ENCODE results near the gene SLC24A3. TPM values are rescaled to one million over a fixed set of nuclear protein-coding genes. Genes with fewer than 3 reads are reported as not detected.

The SLC24A3 gene
- total RNA-seq, 3 donors from 2014 or later, result 4.3 to 34.9 (median 5.7) TPM

GRCh38 chr20:19745584-19745983 lies 533.1 kb downstream of the SLC24A3 start:
- no peaks in the 10 kb centered on the region for H3K9me3 ChIP-seq
- intact Hi-C loops (cut with DNase I, micrococcal nuclease), result no loop called here
- H3K36me3 ChIP-seq (ENCODE audit: low read depth), result no peaks in the 10 kb centered on the region
- no peak for TF ChIP-seq CTCF (IDR thresholded peaks at IDR 0.05)
- DNase-seq (no peak), ATAC-seq (no peak)
- peaks cover 5% of the 10 kb centered on the region for H3K4me1 ChIP-seq (ENCODE audit: low read depth)
- no peak overlapping the region for H3K4me3 ChIP-seq

DNA sequence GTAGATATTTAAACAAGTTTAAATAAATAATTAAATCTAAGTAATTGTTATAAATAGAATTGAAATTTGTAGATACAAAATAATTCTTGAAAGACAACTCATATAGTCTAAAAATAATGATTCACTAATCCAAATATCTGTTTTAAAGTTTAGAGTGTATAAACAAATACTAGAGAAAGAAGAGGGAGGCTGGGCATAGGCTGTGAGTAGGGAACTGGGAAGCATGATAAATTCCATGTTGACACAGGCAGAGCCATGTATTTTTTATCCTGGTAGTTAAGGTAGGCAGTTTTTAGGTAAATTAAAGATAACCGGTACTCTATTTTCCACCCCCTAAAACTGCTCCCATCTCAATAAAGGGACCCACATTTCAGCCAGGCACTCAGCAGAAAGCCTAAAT lies 534.0 kb downstream of the SLC24A3 start:
- H3K36me3 ChIP-seq (ENCODE audit: low read depth), result no peaks in the 10 kb centered on the region
- no peaks in the 10 kb centered on the region for H3K9me3 ChIP-seq
- no peak overlapping the region for H3K4me3 ChIP-seq
- DNase-seq (no peak), ATAC-seq (no peak)
- intact Hi-C loops (cut with DNase I, micrococcal nuclease), result no loop called here
- no peak for TF ChIP-seq CTCF (IDR thresholded peaks at IDR 0.05)
- H3K4me1 ChIP-seq (ENCODE audit: low read depth), result peaks cover 7% of the 10 kb centered on the region

- Histone ChIP-seq H3K4me3 (no peak overlapping the region), H3K4me1 (ENCODE audit: low read depth) (peaks cover 8% of the 10 kb centered on the region), H3K9me3 (no peaks in the 10 kb centered on the region), H3K36me3 (ENCODE audit: low read depth) (no peaks in the 10 kb centered on the region)
- no peak for ATAC-seq
- intact Hi-C loops (cut with DNase I, micrococcal nuclease), result no loop called here
- no peak for DNase-seq
- TF ChIP-seq CTCF (IDR thresholded peaks at IDR 0.05), result no peak
Measured at GRCh38 chr20:19747903-19748302, 535.5 kb downstream of the SLC24A3 start.

- Histone ChIP-seq H3K36me3 (ENCODE audit: low read depth) (no peaks in the 10 kb centered on the region), H3K4me3 (no peak overlapping the region), H3K4me1 (ENCODE audit: low read depth) (peaks cover 8% of the 10 kb centered on the region), H3K9me3 (no peaks in the 10 kb centered on the region)
- no peak for TF ChIP-seq CTCF (IDR thresholded peaks at IDR 0.05)
- DNase-seq (no peak), ATAC-seq (peak; percentile 74)
- intact Hi-C loops (cut with DNase I, micrococcal nuclease), result no loop called here
Measured at GRCh38 chr20:19748681-19749080, 536.2 kb downstream of the SLC24A3 start.

DNA sequence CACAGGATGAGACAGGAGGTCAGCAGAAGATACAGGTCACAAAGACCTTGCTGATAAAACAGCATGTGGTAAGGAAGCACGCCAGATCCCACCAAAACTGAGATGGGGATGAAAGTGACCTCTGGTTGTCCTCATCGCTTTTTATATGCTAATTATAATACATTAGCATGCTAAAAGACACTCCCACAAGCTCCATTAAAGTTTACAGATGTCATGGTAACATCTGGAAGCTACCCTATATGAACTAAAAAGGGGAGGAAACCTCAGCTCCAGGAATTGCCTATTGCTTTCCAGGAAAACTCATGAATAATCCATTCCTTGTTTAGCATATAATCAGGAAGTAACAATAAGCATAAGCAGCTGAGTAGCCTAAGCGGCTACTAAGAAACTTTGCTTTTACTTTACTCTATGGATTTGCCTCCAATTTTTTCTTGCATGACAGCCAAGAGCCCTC lies 537.2 kb downstream of the SLC24A3 start:
- peak; percentile 27 for ATAC-seq
- no peaks in the 10 kb centered on the region for H3K9me3 ChIP-seq
- no peak for TF ChIP-seq CTCF (IDR thresholded peaks at IDR 0.05)

DNA sequence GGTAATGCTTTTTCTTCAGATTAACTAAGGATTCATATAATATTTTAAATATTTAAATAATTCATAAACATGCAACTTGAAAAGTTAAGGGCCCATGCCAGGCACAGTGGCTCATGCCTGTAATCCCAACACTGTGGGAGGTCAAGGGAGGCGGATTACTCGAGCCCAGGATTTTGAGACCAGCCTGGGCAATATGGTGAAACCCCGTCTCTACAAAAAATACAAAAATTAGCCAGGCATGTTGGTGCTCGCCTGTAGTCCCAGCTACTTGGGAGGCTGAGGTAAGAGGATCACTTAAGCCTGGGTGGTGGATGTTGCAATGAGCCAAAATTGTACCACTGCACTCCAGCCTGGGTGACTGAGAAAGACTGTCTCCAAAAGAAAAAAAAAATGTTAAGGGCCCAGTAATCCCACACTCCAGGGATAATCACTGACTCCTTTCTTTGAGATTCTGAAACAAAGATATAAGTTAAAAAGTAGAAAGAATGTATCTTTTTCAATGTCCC lies 537.7 kb downstream of the SLC24A3 start:
- DNase-seq, result no peak
- no peak for TF ChIP-seq CTCF (IDR thresholded peaks at IDR 0.05)
- intact Hi-C loops (cut with DNase I, micrococcal nuclease), result no loop called here
- H3K4me3 ChIP-seq, result no peak overlapping the region
- H3K9me3 ChIP-seq, result no peaks in the 10 kb centered on the region
- H3K36me3 ChIP-seq (ENCODE audit: low read depth), result no peaks in the 10 kb centered on the region
- peaks cover 8% of the 10 kb centered on the region for H3K4me1 ChIP-seq (ENCODE audit: low read depth)
- no peak for ATAC-seq

More for the DNA sequence above, 537.2 kb downstream of the SLC24A3 start:
- DNase-seq, result no peak
- no peaks in the 10 kb centered on the region for H3K36me3 ChIP-seq (ENCODE audit: low read depth)
- peaks cover 8% of the 10 kb centered on the region for H3K4me1 ChIP-seq (ENCODE audit: low read depth)
- intact Hi-C loops (cut with DNase I, micrococcal nuclease), result no loop called here
- no peak overlapping the region for H3K4me3 ChIP-seq
